Vagina (tissue), 2 donors: Measurements from ENCODE around the gene KAT7.

Experiments
- POLR2A ChIP-seq, 2 donors: fragments of 450-650 bp; IDR thresholded peaks; one replicate each; pipeline ENCODE4 v1.6.1; 2017; ENCODE audit warnings: antibody characterized with exemption in 2 of 2, mild to moderate bottlenecking in 2 of 2, moderate library complexity in 2 of 2
- POLR2AphosphoS5 ChIP-seq, 2 donors: sonication (generic); formaldehyde crosslinking; IDR thresholded peaks; one replicate each; pipeline ENCODE4 v1.9.0; 2017; ENCODE audit warnings: antibody characterized with exemption in 2 of 2, mild to moderate bottlenecking in 2 of 2, low read depth in 1 of 2; ENCODE audit not compliant: insufficient read depth in 1 of 2
- TF ChIP-seq, protein P1 (sequence below), 3 experiments: fragments of 450-650 bp in 2 of 3; fragments of 200-600 bp in 1 of 3; sonication (generic) in 1 of 3; IDR thresholded peaks; one replicate each; pipeline ENCODE4 v1.5.1; 2017 to 2019; ENCODE audit warnings: antibody characterized with exemption in 3 of 3, mild to moderate bottlenecking in 2 of 3, moderate library complexity in 2 of 3

- TF ChIP-seq, protein P1, sequence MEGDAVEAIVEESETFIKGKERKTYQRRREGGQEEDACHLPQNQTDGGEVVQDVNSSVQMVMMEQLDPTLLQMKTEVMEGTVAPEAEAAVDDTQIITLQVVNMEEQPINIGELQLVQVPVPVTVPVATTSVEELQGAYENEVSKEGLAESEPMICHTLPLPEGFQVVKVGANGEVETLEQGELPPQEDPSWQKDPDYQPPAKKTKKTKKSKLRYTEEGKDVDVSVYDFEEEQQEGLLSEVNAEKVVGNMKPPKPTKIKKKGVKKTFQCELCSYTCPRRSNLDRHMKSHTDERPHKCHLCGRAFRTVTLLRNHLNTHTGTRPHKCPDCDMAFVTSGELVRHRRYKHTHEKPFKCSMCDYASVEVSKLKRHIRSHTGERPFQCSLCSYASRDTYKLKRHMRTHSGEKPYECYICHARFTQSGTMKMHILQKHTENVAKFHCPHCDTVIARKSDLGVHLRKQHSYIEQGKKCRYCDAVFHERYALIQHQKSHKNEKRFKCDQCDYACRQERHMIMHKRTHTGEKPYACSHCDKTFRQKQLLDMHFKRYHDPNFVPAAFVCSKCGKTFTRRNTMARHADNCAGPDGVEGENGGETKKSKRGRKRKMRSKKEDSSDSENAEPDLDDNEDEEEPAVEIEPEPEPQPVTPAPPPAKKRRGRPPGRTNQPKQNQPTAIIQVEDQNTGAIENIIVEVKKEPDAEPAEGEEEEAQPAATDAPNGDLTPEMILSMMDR (IDR thresholded peaks at IDR 0.05) = no peak
- TF ChIP-seq POLR2A (IDR thresholded peaks at IDR 0.05) (no peak), POLR2AphosphoS5 (IDR thresholded peaks at IDR 0.05; ENCODE audit: insufficient read depth in 1 of 2, low read depth in 1 of 2) (no peak)
These were observed 10.3 kb downstream of the KAT7 start for GRCh38 chr17:49798738-49799137.
